Measurements from ENCODE around the gene MRPL47.
"Not testable (repeated sequence)": the region's sequence is repeated elsewhere in the genome, so short reads cannot be mapped to it uniquely, and the experiment has no call there.

The MRPL47 gene

GRCh38 chr3:179604321-179605078, at the start of gene MRPL47, which contains the start of gene NDUFB5:
Gene MRPL47 (minus strand): TSS chr3:179604638. CDS start chr3:179604624, 14 bp downstream.
Gene NDUFB5 (plus strand): TSS chr3:179604794. CDS start chr3:179604816, 22 bp downstream.
- H3K27ac ChIP-seq: peak within 1 kb of the TSS; percentile 65
- peak; percentile 79 for DNase-seq (ENCODE audit: low read depth, low spot score)

DNA sequence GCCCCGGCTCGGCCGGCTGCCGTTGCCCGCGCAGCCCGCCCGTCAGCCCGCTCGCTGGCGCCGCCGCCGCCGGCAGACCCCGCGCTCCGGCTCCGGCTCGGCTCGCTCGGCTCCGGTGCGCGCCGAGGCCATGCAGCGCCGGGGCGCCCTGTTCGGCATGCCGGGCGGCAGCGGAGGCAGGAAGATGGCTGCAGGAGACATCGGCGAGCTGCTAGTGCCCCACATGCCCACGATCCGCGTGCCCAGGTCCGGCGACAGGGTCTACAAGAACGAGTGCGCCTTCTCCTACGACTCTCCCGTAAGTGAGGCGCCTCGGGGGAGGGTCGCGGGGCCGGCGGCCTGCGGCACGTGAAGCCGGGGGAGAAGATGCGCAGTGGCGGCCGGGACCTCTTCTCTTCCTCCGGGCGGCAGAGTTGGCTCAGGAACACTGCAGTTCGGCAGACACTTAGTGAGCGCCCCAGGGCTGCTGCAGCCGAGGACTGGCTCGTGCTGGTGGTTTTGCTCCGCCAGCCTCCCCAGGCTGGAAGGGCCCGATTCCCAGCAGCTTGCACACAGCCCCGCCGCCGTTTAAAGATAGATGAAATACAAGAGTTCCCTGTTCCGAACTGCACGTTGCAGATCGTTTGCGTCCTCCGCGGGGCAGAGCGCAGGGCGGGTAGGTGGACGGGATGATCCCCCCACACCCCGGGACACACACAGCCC, 48.8 kb upstream of the MRPL47 start:
- peak; percentile 31 for DNase-seq (ENCODE audit: low read depth, low spot score)
- H3K27ac ChIP-seq: peak overlapping the region; percentile 24

- peak within 1 kb of the TSS; percentile 24 for H3K27ac ChIP-seq
- no peak for DNase-seq (ENCODE audit: low read depth, low spot score)
These were observed 48.1 kb upstream of the MRPL47 start, which contains the start of gene USP13 for GRCh38 chr3:179652447-179653095. Gene USP13 (plus strand): TSS chr3:179653040. CDS start chr3:179653226, 186 bp downstream.

GRCh38 chr3:179651687-179652446, 47.4 kb upstream of the MRPL47 start:
- no peak overlapping the region for H3K27ac ChIP-seq
- no peak for DNase-seq (ENCODE audit: low read depth, low spot score)

DNA sequence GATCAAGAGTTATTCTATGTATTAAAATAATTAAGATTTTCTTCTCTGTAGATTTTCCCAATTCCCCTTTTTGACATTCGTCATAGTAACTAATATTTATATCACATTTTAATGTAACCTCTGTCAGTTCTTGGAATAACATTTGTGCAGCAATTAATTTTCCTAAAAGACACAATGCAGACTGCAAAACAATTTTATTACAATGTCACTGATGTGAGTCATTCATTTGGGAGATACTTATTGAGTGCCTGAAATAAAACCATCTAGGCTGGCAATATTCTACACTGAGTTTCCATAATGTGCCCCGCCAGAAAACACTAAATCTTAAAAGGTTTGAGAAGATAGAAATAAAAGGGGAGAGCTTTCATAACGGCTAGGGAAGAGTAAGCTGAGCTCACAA, 41.7 kb upstream of the MRPL47 start:
- DNase-seq (ENCODE audit: low read depth, low spot score): no peak
- no peak overlapping the region for H3K27ac ChIP-seq

- DNase-seq (ENCODE audit: low read depth, low spot score): not testable (repeated sequence)
- H3K27ac ChIP-seq: peak overlapping the region; percentile 31
These were observed 39.4 kb upstream of the MRPL47 start for GRCh38 chr3:179643837-179644236.

DNA sequence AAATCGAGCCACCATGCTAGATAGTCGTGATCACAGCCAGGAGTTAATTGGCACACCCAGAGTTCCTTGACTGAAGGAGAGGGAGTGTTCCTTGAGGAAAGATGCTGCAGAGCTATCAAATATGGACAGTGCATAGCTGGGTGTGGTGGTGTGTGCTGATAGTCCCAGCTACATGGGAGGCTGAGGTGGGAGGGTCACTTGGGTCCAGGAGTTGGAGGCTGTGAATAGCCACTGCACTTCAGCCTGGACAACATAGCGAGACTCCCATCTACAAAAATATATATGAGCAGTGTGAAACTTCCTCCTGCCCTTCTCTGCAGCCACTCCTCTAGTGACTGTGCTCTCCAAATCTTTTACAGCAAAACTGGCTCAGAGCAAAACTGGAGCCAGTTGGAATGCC, 38.4 kb upstream of the MRPL47 start:
- DNase-seq (ENCODE audit: low read depth, low spot score): no peak
- no peak overlapping the region for H3K27ac ChIP-seq

GRCh38 chr3:179640469-179640868, 36.0 kb upstream of the MRPL47 start:
- H3K27ac ChIP-seq: no peak overlapping the region
- DNase-seq (ENCODE audit: low read depth, low spot score): no peak

DNA sequence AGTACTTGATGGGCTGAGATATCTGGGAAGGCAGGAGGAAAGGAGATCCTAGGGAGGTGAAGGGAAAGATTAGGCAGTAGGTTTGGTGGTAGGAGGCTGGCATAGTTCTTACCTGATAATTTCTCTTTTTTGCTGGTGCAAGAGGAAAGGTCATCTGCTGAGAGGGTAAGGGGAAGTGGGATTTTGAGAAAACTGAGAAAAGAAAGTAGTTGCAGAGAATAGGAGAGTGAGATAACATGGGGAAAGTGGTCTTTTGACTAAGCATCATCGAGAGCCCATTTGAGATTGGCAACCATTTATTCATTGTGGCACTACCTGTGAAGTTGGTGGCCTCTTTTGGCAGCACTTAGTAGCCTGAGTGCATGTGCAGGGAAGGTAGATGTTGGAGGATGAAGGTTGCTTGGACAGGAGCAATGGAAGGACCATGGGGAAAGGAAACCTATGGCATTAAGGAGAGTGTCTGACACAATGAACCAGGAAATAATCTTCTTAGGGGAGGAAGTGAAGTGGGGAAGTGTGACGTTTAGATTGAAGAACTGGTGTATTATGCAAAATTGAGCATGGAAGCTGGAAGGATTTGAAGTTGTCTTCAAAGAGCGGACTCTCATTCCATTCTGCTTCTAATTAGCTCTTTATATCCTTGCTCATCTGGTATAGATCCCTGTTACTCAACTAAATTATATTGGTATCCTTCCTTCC, 26.5 kb upstream of the MRPL47 start:
- DNase-seq (ENCODE audit: low read depth, low spot score): no peak
- no peak overlapping the region for H3K27ac ChIP-seq

GRCh38 chr3:179624451-179624850, 20.0 kb upstream of the MRPL47 start:
- no peak for DNase-seq (ENCODE audit: low read depth, low spot score)
- H3K27ac ChIP-seq: no peak overlapping the region

GRCh38 chr3:179622023-179622422, 17.6 kb upstream of the MRPL47 start:
- no peak for DNase-seq (ENCODE audit: low read depth, low spot score)
- H3K27ac ChIP-seq: no peak overlapping the region

GRCh38 chr3:179615458-179616173, 11.2 kb upstream of the MRPL47 start:
- no peak overlapping the region for H3K27ac ChIP-seq
- DNase-seq (ENCODE audit: low read depth, low spot score): no peak

DNA sequence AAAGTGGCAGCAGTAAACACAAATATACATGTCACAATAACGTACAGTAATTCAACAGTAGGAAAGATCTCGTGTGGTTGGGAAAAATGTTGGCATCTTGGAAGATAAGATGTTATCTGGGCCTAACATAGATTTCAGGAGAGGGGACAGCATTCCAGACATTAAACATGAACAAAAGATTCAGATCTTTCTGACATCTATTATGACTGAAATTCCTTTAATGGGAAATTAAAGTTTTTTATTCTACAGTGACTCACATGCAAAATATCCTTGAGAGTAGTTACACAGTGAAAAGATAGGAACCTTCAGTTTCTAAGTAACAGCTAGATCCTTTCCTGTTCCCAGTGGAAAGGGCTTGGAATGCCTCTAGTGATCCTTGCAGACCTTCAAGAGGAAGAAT, 9.4 kb upstream of the MRPL47 start:
- no peak for DNase-seq (ENCODE audit: low read depth, low spot score)
- H3K27ac ChIP-seq: no peak overlapping the region

GRCh38 chr3:179610066-179610465, 5.6 kb upstream of the MRPL47 start:
- H3K27ac ChIP-seq: no peak overlapping the region

DNA sequence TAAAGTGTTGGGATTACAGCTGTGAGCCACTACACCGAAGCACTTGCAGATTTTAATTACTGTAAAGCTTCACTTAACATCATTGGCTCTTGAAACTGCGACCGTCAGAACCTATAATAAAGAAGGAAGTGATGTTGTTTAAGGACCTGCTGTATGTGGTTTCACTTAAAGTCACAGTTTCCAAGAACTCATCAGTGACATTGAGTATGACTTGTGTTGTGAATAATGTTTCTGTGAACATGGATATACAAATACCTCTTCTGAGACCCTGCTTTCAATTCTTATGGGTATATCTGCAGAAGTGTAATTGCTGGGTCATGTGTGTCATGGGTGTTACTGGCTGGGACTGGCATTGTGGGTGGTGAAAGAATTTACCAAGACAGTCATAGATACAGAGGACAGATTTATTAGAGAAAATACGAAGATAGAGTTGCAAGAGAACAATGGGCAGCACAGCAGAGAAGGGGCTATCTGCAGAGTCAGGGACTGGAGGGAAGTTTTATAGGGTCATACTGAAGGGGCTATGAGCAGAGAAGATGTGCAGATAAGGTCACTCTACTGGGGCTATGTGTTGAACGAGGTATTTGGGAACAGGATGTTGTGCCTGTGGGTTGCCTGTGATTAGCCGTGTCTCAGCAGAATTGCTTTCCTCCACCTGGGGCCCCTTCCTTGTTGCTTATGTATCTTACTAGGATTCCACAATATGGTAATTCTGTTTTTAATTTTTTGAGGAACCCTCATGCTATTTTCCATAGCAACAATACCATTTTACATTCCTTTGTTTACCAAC, 4.7 kb upstream of the MRPL47 start:
- no peak for DNase-seq (ENCODE audit: low read depth, low spot score)
- H3K27ac ChIP-seq: no peak overlapping the region

More at GRCh38 chr3:179610066-179610465, 5.6 kb upstream of the MRPL47 start:
- no peak for DNase-seq (ENCODE audit: low read depth, low spot score)

- no peak for DNase-seq (ENCODE audit: low read depth, low spot score)
- H3K27ac ChIP-seq: no peak overlapping the region
These were observed 2.2 kb upstream of the MRPL47 start for GRCh38 chr3:179606534-179607085.

- peak overlapping the region; percentile 65 for H3K27ac ChIP-seq
- no peak for DNase-seq (ENCODE audit: low read depth, low spot score)
These were observed 607 bp downstream of the MRPL47 start for GRCh38 chr3:179603831-179604230.

- H3K27ac ChIP-seq: no peak overlapping the region
- no peak for DNase-seq (ENCODE audit: low read depth, low spot score)
These were observed 1.1 kb downstream of the MRPL47 start for GRCh38 chr3:179603321-179603720.
